ENCODE data around the gene CAVIN3. TPM values are rescaled to one million over a fixed set of nuclear protein-coding genes. Genes with fewer than 3 reads are reported as not detected.

CAVIN3 gene, protein sequence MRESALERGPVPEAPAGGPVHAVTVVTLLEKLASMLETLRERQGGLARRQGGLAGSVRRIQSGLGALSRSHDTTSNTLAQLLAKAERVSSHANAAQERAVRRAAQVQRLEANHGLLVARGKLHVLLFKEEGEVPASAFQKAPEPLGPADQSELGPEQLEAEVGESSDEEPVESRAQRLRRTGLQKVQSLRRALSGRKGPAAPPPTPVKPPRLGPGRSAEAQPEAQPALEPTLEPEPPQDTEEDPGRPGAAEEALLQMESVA
- 515 and 705 TPM in 2 replicates for total RNA-seq

DNA sequence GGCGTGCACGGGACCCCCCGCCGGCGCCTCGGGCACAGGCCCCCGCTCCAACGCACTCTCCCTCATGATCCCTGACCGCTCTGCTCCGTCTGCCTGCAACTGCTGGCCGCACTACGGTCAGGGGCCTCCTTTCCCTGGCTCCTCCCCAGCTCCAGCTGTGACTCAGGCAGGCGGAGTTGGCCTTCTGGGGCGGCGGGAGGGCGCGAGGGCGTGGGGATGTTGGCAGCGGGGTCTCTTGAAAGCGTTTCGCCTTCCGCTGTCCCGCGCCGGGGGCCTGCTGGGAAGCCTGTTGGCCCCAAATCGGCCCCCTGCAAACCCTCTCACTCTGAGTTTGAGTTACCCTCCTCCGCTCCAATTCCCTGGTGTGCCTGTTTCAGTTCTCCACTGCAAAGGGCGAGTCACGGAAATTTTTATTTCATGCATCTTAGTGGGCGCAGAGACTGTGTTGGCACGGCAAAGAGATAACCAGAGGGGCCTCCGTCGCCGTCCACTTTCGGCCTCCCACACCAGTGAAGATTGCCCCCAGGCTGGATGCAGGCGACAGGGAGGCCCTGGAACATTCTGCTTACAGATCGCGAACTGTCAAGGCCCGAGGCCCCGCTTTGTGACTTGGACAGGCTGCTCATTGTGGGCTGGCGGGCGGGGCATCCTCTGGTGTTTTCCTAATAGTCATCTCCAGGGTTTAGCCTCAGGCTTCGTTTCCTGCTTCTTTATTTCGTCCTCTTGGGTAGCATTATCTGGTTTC is at the start of gene CAVIN3:
Gene CAVIN3, minus strand, starts transcription at position 91 of the 745 bp plus-strand sequence. Its CDS starts 25 bp downstream, at position 66.

Other genes with a start within 250 kb of the CAVIN3 start
- gene OR56B4, start 212.8 kb downstream of the CAVIN3 start, total RNA-seq, result not detected in 2 replicates
- gene OR52B2, start 150.2 kb downstream of the CAVIN3 start, total RNA-seq, result not detected in 2 replicates
- not detected in 2 replicates for gene OR52W1, start 121.3 kb downstream of the CAVIN3 start, total RNA-seq
- not detected in 2 replicates for gene C11orf42, start 114.9 kb downstream of the CAVIN3 start, total RNA-seq
- 9.4 and 13.0 TPM in 2 replicates for gene FHIP1B, start 85.9 kb downstream of the CAVIN3 start, total RNA-seq
- not detected in 2 replicates for gene CNGA4, start 81.4 kb downstream of the CAVIN3 start, total RNA-seq
- gene CCKBR, start 60.7 kb downstream of the CAVIN3 start, total RNA-seq, result not detected in 2 replicates
- 78.9 and 106 TPM in 2 replicates for gene SMPD1, start 70.0 kb upstream of the CAVIN3 start, total RNA-seq
- gene APBB1, start 98.6 kb upstream of the CAVIN3 start, total RNA-seq, result 48.4 and 60.6 TPM in 2 replicates
- not detected in 2 replicates for gene HPX, start 120.5 kb upstream of the CAVIN3 start, total RNA-seq
- gene TRIM3, start 153.4 kb upstream of the CAVIN3 start, total RNA-seq, result 12.8 and 26.5 TPM in 2 replicates
- 87.0 and 106 TPM in 2 replicates for gene ARFIP2, start 160.8 kb upstream of the CAVIN3 start, total RNA-seq
- gene TIMM10B, start 161.0 kb upstream of the CAVIN3 start, total RNA-seq, result 53.2 and 55.1 TPM in 2 replicates
- gene DNHD1, start 176.8 kb upstream of the CAVIN3 start, total RNA-seq, result 0.86 and 3.0 TPM in 2 replicates

Data from myometrial cell (primary cell).